ENCODE data around the gene PTPRK. TPM values are rescaled to one million over a fixed set of nuclear protein-coding genes. Genes with fewer than 3 reads are reported as not detected.

The PTPRK gene
- total and polyA plus RNA-seq, 2 of the 8 experiments (the other 6 are each of a cell fraction or from before 2014, with no cell fraction given): 11.4 to 47.3 TPM

- no peak overlapping the region for H3K9ac ChIP-seq (replicated peaks in 1 of 4; ENCODE audit: extremely low read depth in 1 of 4, low read depth in 3 of 4, low read length in 3 of 4)
- peak overlapping the region; percentile 40; the same call in 1 of the 2 replicates for H2AFZ ChIP-seq (ENCODE audit: low read length)
- no peaks in the 10 kb centered on the region for H3K27me3 ChIP-seq (replicated peaks in 1 of 4; ENCODE audit: control insufficient read depth in 3 of 4, extremely low read depth in 1 of 4, insufficient read depth in 3 of 4, low read length in 3 of 4)
- no peak overlapping the region for H3K18ac ChIP-seq (ENCODE audit: extremely low read depth, low read length)
- H3K14ac ChIP-seq (ENCODE audit: insufficient read length): no peak overlapping the region
- H3K27ac ChIP-seq (ENCODE audit: low read depth, low read length): no peak overlapping the region
- FAIRE-seq (no peak), DNase-seq (ENCODE audit: low read depth in 1 of 2, low spot score in 2 of 2) (no peak)
- H3K23ac ChIP-seq (ENCODE audit: insufficient read length): no peak overlapping the region
- no peak overlapping the region for H2AK5ac ChIP-seq (ENCODE audit: low read depth, low read length)
- no peaks in the 10 kb centered on the region for H3K4me1 ChIP-seq (replicated peaks in 1 of 4; ENCODE audit: control insufficient read depth in 3 of 4, insufficient read depth in 4 of 4, low read length in 3 of 4)
- no peak overlapping the region for H2BK120ac ChIP-seq (replicated peaks; ENCODE audit: low read depth, low read length)
- H2BK15ac ChIP-seq (ENCODE audit: low read length): no peak overlapping the region
- H4K8ac ChIP-seq (ENCODE audit: extremely low read depth, insufficient read depth, low read length): no peak overlapping the region
- H3K9me3 ChIP-seq (ENCODE audit: insufficient read depth in 2 of 2, low read depth in 1 of 2, low read length in 1 of 2): peaks cover 11 to 16% of the 10 kb centered on the region in 2 experiments
- no peaks in the 10 kb centered on the region for H3K36me3 ChIP-seq (ENCODE audit: control insufficient read depth in 2 of 4, insufficient read depth in 4 of 4, low read length in 3 of 4)
- H2BK12ac ChIP-seq (ENCODE audit: low read depth, low read length): no peak overlapping the region
- H3K56ac ChIP-seq (replicated peaks; ENCODE audit: insufficient read length, low read depth, low read length): no peak overlapping the region
- no peak overlapping the region for H3K4ac ChIP-seq (replicated peaks; ENCODE audit: insufficient read length, low read depth, low read length)
- H3K23me2 ChIP-seq (ENCODE audit: low read depth, low read length): no peaks in the 10 kb centered on the region
- WGBS, 2 experiments (ENCODE audit: extremely low coverage in 1 of 2, insufficient coverage in 1 of 2, insufficient read length in 1 of 2, insufficient replicate concordance in 2 of 2, low coverage in 1 of 2, low lambda C conversion rate in 2 of 2, missing lambda C conversion rate in 1 of 2): 91% methylated on average over 6 of the region's 6 CpGs; no CpG with 5 or more reads in 1 of the 2 experiments
- ChIA-PET POLR2A (ENCODE audit: partially characterized antibody) (no interaction called here), CTCF (ENCODE audit: partially characterized antibody) (interaction anchor here (1.2 to 1.4 kb wide), 2 partner anchors 15 to 67 kb away, joined by 3 to 4 read pairs; no protein-coding TSS in a partner anchor)
- H4K91ac ChIP-seq (replicated peaks; ENCODE audit: insufficient read length, low read length): no peak overlapping the region
- no peak overlapping the region for H2BK5ac ChIP-seq (ENCODE audit: low read depth, low read length)
- no peak overlapping the region for H4K5ac ChIP-seq (ENCODE audit: insufficient read length, low read depth, low read length)
- H2BK20ac ChIP-seq (ENCODE audit: low read length): no peak overlapping the region
- no peak overlapping the region for H3K4me2 ChIP-seq (ENCODE audit: insufficient read depth in 1 of 2, low read depth in 2 of 2, low read length in 2 of 2)
- no peaks in the 10 kb centered on the region for H3K79me1 ChIP-seq (ENCODE audit: low read depth, low read length)
- H3K79me2 ChIP-seq (ENCODE audit: control insufficient read depth in 1 of 2, insufficient read depth in 2 of 2, low read length in 2 of 2): no peaks in the 10 kb centered on the region
- H4K20me1 ChIP-seq (replicated peaks in 1 of 2; ENCODE audit: control insufficient read depth in 1 of 2, insufficient read depth in 2 of 2, low read length in 2 of 2): no peaks in the 10 kb centered on the region
- no peak overlapping the region for H3K4me3 ChIP-seq (ENCODE audit: extremely low read depth in 1 of 4, insufficient read depth in 2 of 4, low read depth in 3 of 4, low read length in 4 of 4)
- TF ChIP-seq SRF (IDR thresholded peaks at IDR 0.05; ENCODE audit: low read depth, low read length): no peak
- TF ChIP-seq RFX5 (IDR thresholded peaks at IDR 0.05; ENCODE audit: borderline replicate concordance, low read depth, low read length): no peak
- TF ChIP-seq, protein P1, sequence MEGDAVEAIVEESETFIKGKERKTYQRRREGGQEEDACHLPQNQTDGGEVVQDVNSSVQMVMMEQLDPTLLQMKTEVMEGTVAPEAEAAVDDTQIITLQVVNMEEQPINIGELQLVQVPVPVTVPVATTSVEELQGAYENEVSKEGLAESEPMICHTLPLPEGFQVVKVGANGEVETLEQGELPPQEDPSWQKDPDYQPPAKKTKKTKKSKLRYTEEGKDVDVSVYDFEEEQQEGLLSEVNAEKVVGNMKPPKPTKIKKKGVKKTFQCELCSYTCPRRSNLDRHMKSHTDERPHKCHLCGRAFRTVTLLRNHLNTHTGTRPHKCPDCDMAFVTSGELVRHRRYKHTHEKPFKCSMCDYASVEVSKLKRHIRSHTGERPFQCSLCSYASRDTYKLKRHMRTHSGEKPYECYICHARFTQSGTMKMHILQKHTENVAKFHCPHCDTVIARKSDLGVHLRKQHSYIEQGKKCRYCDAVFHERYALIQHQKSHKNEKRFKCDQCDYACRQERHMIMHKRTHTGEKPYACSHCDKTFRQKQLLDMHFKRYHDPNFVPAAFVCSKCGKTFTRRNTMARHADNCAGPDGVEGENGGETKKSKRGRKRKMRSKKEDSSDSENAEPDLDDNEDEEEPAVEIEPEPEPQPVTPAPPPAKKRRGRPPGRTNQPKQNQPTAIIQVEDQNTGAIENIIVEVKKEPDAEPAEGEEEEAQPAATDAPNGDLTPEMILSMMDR (IDR thresholded peaks at IDR 0.05; ENCODE audit: control extremely low read depth in 1 of 3, insufficient read depth in 1 of 3, low read depth in 1 of 3, low read length in 3 of 3): no peak
- no peak for TF ChIP-seq CHD1 (IDR thresholded peaks at IDR 0.05; ENCODE audit: low read depth, low read length)
- no peak for TF ChIP-seq RNF2 (IDR thresholded peaks at IDR 0.05; ENCODE audit: borderline replicate concordance, low read depth, low read length, missing control alignments, poor library complexity, severe bottlenecking)
- no peak for TF ChIP-seq CHD2 (IDR thresholded peaks at IDR 0.05; ENCODE audit: low read length)
- no peak for TF ChIP-seq EP300 (IDR thresholded peaks at IDR 0.05; ENCODE audit: borderline replicate concordance in 1 of 2, low read depth in 2 of 2, low read length in 2 of 2)
- no peak for TF ChIP-seq NRF1 (IDR thresholded peaks at IDR 0.05; ENCODE audit: low read depth, low read length)
- no peak for TF ChIP-seq SUZ12 (IDR thresholded peaks at IDR 0.05; ENCODE audit: low read length)
- TF ChIP-seq RAD21 (IDR thresholded peaks at IDR 0.05 in 1 of 2, conservative IDR thresholded peaks at IDR 0.05 in 1 of 2; ENCODE audit: low read depth in 2 of 2, low read length in 2 of 2): no peak
Observed at GRCh38 chr6:127921982-127922381, 598.4 kb downstream of the PTPRK start.
